Activated T-helper 2 cell treated with anti-CD3 and anti-CD28 coated beads, Interferon-gamma antibody, Interleukin-2, Interleukin-4, amounts not matched to agents 10 μg/mL and 5 μg/mL and 100 μg/mL, durations not matched to agents 14 hours and 24 hours and 36 hours (primary cell): Measurements from ENCODE around the gene HNF1A. TPM values are rescaled to one million over a fixed set of nuclear protein-coding genes. Genes with fewer than 3 reads are reported as not detected.

Experiments used
- DNase-seq: peaks from one replicate; pipeline ENCODE4 v3.0.0; 2021; ENCODE audit warnings: low spot score
- H3K27ac Mint-ChIP-seq: one replicate; pipeline ENCODE4 v1.8.0; 2021; ENCODE audit warnings: mixed read lengths
- H3K27me3 Mint-ChIP-seq: one replicate; pipeline ENCODE4 v1.8.0; 2021; ENCODE audit warnings: low read depth, mixed read lengths
- H3K36me3 Mint-ChIP-seq: one replicate; pipeline ENCODE4 v1.8.0; 2021; ENCODE audit warnings: low read depth, mixed read lengths
- H3K4me1 Mint-ChIP-seq: one replicate; pipeline ENCODE4 v1.8.0; 2021; ENCODE audit warnings: low read depth, mixed read lengths
- H3K4me3 Mint-ChIP-seq: one replicate; pipeline ENCODE4 v1.8.0; 2021; ENCODE audit warnings: low read depth, mild to moderate bottlenecking, moderate library complexity, mixed read lengths
- H3K9me3 Mint-ChIP-seq: one replicate; pipeline ENCODE4 v1.8.0; 2021; ENCODE audit warnings: mixed read lengths
- intact Hi-C: fragments of 100-400 bp; cut with micrococcal nuclease; formaldehyde crosslinking; loops from one replicate; pipeline ENCODE4 v1.15.1; 2023
- total RNA-seq: library from RNA; stranded (reverse); gene quantifications from 2 replicates; pipeline ENCODE4 v1.2.3, GENCODE V29; 2022

Gene HNF1A
- total RNA-seq, 1 donor from 2014 or later, result not detected

- H3K9me3 Mint-ChIP-seq, result no peaks in the 10 kb centered on the region
- peak overlapping the region; percentile 78 for H3K27ac Mint-ChIP-seq
- no peaks in the 10 kb centered on the region for H3K27me3 Mint-ChIP-seq
- H3K4me1 Mint-ChIP-seq, result peaks cover 35% of the 10 kb centered on the region
- DNase-seq, result no peak
- intact Hi-C loops, result loop anchor here (1.0 to 5.0 kb wide), 5 partner anchors 18 to 276 kb away; partner anchors contain the start of genes MLEC and SPPL3
- no peak overlapping the region for H3K4me3 Mint-ChIP-seq
- H3K36me3 Mint-ChIP-seq, result no peaks in the 10 kb centered on the region
Measured at GRCh38 chr12:120962532-120963020, 15.8 kb upstream of the HNF1A start.

GRCh38 chr12:120964298-120964697, 14.0 kb upstream of the HNF1A start:
- Mint-ChIP-seq H3K4me1 (peaks cover 32% of the 10 kb centered on the region), H3K27ac (no peak overlapping the region), H3K4me3 (no peak overlapping the region), H3K36me3 (no peaks in the 10 kb centered on the region), H3K27me3 (no peaks in the 10 kb centered on the region), H3K9me3 (no peaks in the 10 kb centered on the region)
- DNase-seq, result no peak
- intact Hi-C loops, result loop anchor here (5.0 kb wide), 2 partner anchors 62 to 182 kb away; partner anchors contain the start of gene SPPL3

GRCh38 chr12:120965534-120966091, 12.7 kb upstream of the HNF1A start:
- no peak for DNase-seq
- intact Hi-C loops, result no loop called here
- H3K27me3 Mint-ChIP-seq, result no peaks in the 10 kb centered on the region
- H3K9me3 Mint-ChIP-seq, result no peaks in the 10 kb centered on the region
- H3K4me1 Mint-ChIP-seq, result peaks cover 22% of the 10 kb centered on the region
- H3K4me3 Mint-ChIP-seq, result no peak overlapping the region
- no peak overlapping the region for H3K27ac Mint-ChIP-seq
- H3K36me3 Mint-ChIP-seq, result no peaks in the 10 kb centered on the region

GRCh38 chr12:120970310-120970709, 8.0 kb upstream of the HNF1A start:
- no peak overlapping the region for H3K27ac Mint-ChIP-seq
- H3K36me3 Mint-ChIP-seq, result no peaks in the 10 kb centered on the region
- intact Hi-C loops, result loop anchor here (2.0 to 10.0 kb wide), 3 partner anchors 246 to 388 kb away; partner anchors contain the start of genes ACADS and POP5

GRCh38 chr12:120971299-120972180, 6.8 kb upstream of the HNF1A start:
- no peak overlapping the region for H3K27ac Mint-ChIP-seq
- no peaks in the 10 kb centered on the region for H3K36me3 Mint-ChIP-seq
- peaks cover 5% of the 10 kb centered on the region for H3K4me1 Mint-ChIP-seq
- no peak overlapping the region for H3K4me3 Mint-ChIP-seq
- DNase-seq, result peak; percentile 24
- H3K9me3 Mint-ChIP-seq, result no peaks in the 10 kb centered on the region
- intact Hi-C loops, result loop anchor here (1.0 to 10.0 kb wide), 4 partner anchors 27 to 389 kb away; partner anchors contain the start of genes ACADS and POP5
- H3K27me3 Mint-ChIP-seq, result no peaks in the 10 kb centered on the region

More at GRCh38 chr12:120970310-120970709, 8.0 kb upstream of the HNF1A start:
- DNase-seq, result no peak
- Mint-ChIP-seq H3K4me3 (no peak overlapping the region), H3K27me3 (no peaks in the 10 kb centered on the region), H3K4me1 (peaks cover 5% of the 10 kb centered on the region), H3K9me3 (no peaks in the 10 kb centered on the region)

GRCh38 chr12:120972870-120973543, 5.3 kb upstream of the HNF1A start:
- no peak overlapping the region for H3K4me3 Mint-ChIP-seq
- H3K4me1 Mint-ChIP-seq, result peaks cover 5% of the 10 kb centered on the region
- DNase-seq, result no peak
- intact Hi-C loops, result loop anchor here (5.0 to 10.0 kb wide), 2 partner anchors 248 to 391 kb away; partner anchors contain the start of genes ACADS and POP5
- H3K27ac Mint-ChIP-seq, result no peak overlapping the region
- H3K9me3 Mint-ChIP-seq, result no peaks in the 10 kb centered on the region
- no peaks in the 10 kb centered on the region for H3K36me3 Mint-ChIP-seq
- H3K27me3 Mint-ChIP-seq, result no peaks in the 10 kb centered on the region

- no peak overlapping the region for H3K4me3 Mint-ChIP-seq
- H3K9me3 Mint-ChIP-seq, result no peaks in the 10 kb centered on the region
- DNase-seq, result no peak
- H3K36me3 Mint-ChIP-seq, result no peaks in the 10 kb centered on the region
- intact Hi-C loops, result loop anchor here (10.0 kb wide), 1 partner anchor 253 kb away; the partner anchor contains the start of gene ACADS
- no peak overlapping the region for H3K27ac Mint-ChIP-seq
- H3K27me3 Mint-ChIP-seq, result no peaks in the 10 kb centered on the region
- H3K4me1 Mint-ChIP-seq, result no peaks in the 10 kb centered on the region
Measured at GRCh38 chr12:120977531-120978295, 630 bp upstream of the HNF1A start.

GRCh38 chr12:120979220-120979861, 998 bp downstream of the HNF1A start:
- DNase-seq, result no peak
- no peaks in the 10 kb centered on the region for H3K36me3 Mint-ChIP-seq
- intact Hi-C loops, result loop anchor here (10.0 kb wide), 1 partner anchor 255 kb away; the partner anchor contains the start of gene ACADS
- no peak overlapping the region for H3K4me3 Mint-ChIP-seq
- no peak overlapping the region for H3K27ac Mint-ChIP-seq
- no peaks in the 10 kb centered on the region for H3K4me1 Mint-ChIP-seq
- no peaks in the 10 kb centered on the region for H3K9me3 Mint-ChIP-seq
- H3K27me3 Mint-ChIP-seq, result no peaks in the 10 kb centered on the region

GRCh38 chr12:120979862-120980696, 1.7 kb downstream of the HNF1A start:
- intact Hi-C loops, result loop anchor here (10.0 kb wide), 1 partner anchor 255 kb away; the partner anchor contains the start of gene ACADS
- Mint-ChIP-seq H3K27me3 (no peaks in the 10 kb centered on the region), H3K27ac (no peak overlapping the region), H3K36me3 (no peaks in the 10 kb centered on the region), H3K4me1 (no peaks in the 10 kb centered on the region), H3K4me3 (no peak overlapping the region), H3K9me3 (no peaks in the 10 kb centered on the region)
- no peak for DNase-seq

- Mint-ChIP-seq H3K36me3 (no peaks in the 10 kb centered on the region), H3K9me3 (no peaks in the 10 kb centered on the region), H3K4me3 (no peak overlapping the region), H3K27me3 (no peaks in the 10 kb centered on the region), H3K27ac (no peak overlapping the region), H3K4me1 (no peaks in the 10 kb centered on the region)
- intact Hi-C loops, result no loop called here
- DNase-seq, result no peak
Measured at GRCh38 chr12:120980800-120981368, 2.5 kb downstream of the HNF1A start.
